Measurements from ENCODE around the gene AIMP2.

Gene AIMP2

GRCh38 chr7:6071406-6071805, 62.3 kb downstream of the AIMP2 start:
- no peak overlapping the region for H3K4me3 ChIP-seq (ENCODE audit: low read depth in 1 of 2, low read length in 2 of 2)
- H2AFZ ChIP-seq (ENCODE audit: low read depth, low read length), result no peak overlapping the region
- H3K36me3 ChIP-seq (ENCODE audit: insufficient read depth, low read length), result no peaks in the 10 kb centered on the region
- H3K4me1 ChIP-seq (ENCODE audit: insufficient read depth, low read length), result no peaks in the 10 kb centered on the region
- TF ChIP-seq CTCF (IDR thresholded peaks at IDR 0.05; ENCODE audit: borderline replicate concordance, extremely low read depth, low read length, poor library complexity, severe bottlenecking) (no peak), EZH2 (IDR thresholded peaks at IDR 0.05; ENCODE audit: borderline replicate concordance, low read depth, low read length, severe bottlenecking) (no peak)
- ATAC-seq (ENCODE audit: insufficient read depth, low read depth) (no peak), DNase-seq (no peak)
- no peak overlapping the region for H3K27ac ChIP-seq (ENCODE audit: low read length)
- H3K4me2 ChIP-seq (ENCODE audit: insufficient read depth, low read length), result no peak overlapping the region
- no peaks in the 10 kb centered on the region for H3K9me3 ChIP-seq (ENCODE audit: insufficient read depth, low read length, severe bottlenecking)
- no peak overlapping the region for H3K9ac ChIP-seq (ENCODE audit: low read depth, low read length)
- H3K79me2 ChIP-seq (ENCODE audit: insufficient read depth, low read length), result no peaks in the 10 kb centered on the region
- no peaks in the 10 kb centered on the region for H3K27me3 ChIP-seq (ENCODE audit: insufficient read depth, low read length, poor library complexity)
- no peaks in the 10 kb centered on the region for H4K20me1 ChIP-seq (ENCODE audit: insufficient read depth, low read length)
